K562 (cell line): ENCODE measurements around the gene CORO6. TPM values are rescaled to one million over a fixed set of nuclear protein-coding genes. Genes with fewer than 3 reads are reported as not detected.

Experiments used
- ATF7 ChIP-seq: fragments of 450-650 bp; IDR thresholded peaks from 2 replicates; pipeline ENCODE4 v1.7.1; 2014; ENCODE audit warnings: mild to moderate bottlenecking, moderate library complexity
- BRF2 ChIP-seq: IDR thresholded peaks from 3 replicates; pipeline ENCODE4 v1.6.1; 2011; ENCODE audit warnings: borderline replicate concordance, mild to moderate bottlenecking; ENCODE audit not compliant: insufficient read length, insufficient read depth
- EZH2 ChIP-seq: IDR thresholded peaks from 2 replicates; pipeline ENCODE4 v1.6.1; 2012; ENCODE audit warnings: low read depth, mild to moderate bottlenecking, inconsistent platforms, low read length, borderline replicate concordance
- FOXA1 ChIP-seq: fragments of 450-650 bp; IDR thresholded peaks from 2 replicates; pipeline ENCODE4 v1.6.1; 2016; ENCODE audit warnings: mild to moderate bottlenecking, borderline replicate concordance
- KAT8 ChIP-seq: fragments of 450-650 bp; IDR thresholded peaks from 2 replicates; pipeline ENCODE4 v1.6.1; 2016; ENCODE audit warnings: low read depth, mild to moderate bottlenecking
- REST ChIP-seq, 2 experiments: fragments of 450-650 bp; formaldehyde crosslinking in 1 of 2; IDR thresholded peaks; 2 replicates each; pipeline versions ENCODE4 v1.4.0 to v1.6.1; 2014 to 2020; ENCODE audit warnings: mild to moderate bottlenecking in 2 of 2, borderline replicate concordance in 1 of 2, low read depth in 1 of 2
- SMAD4 ChIP-seq: fragments of 250-450 bp; sonication (Bioruptor Pico); conservative IDR thresholded peaks from 2 replicates; pipeline ENCODE4 v1.8.0; 2021; ENCODE audit warnings: inconsistent platforms, mild to moderate bottlenecking, moderate library complexity
- TAF1 ChIP-seq: IDR thresholded peaks from 2 replicates; pipeline ENCODE4 v1.6.1; 2011; ENCODE audit warnings: mild to moderate bottlenecking, low read length, moderate library complexity; ENCODE audit not compliant: insufficient read depth, control insufficient read depth, severe bottlenecking; ENCODE audit errors: extremely low read depth
- polyA plus RNA-seq, 8 experiments: library from polyadenylated mRNA; depleted of rRNA in 4 of 8; stranded (reverse) in 5 of 8; unstranded in 3 of 8; fragments of >200 nt; fragmentation: Nextera tagmentation in 2 of 8; fragmentation: Illumina TruSeq in 1 of 8; extraction: Ambion mirVana in 2 of 8; extraction: Trizol in 1 of 8; gene quantifications; 2 replicates each; pipeline versions ENCODE4 v1.2.1 to v1.2.3, GENCODE V29; 2011 to 2014; ENCODE audit warnings: inconsistent platforms in 1 of 8, missing spikeins in 1 of 8
- total RNA-seq, 7 experiments: library from RNA; depleted of rRNA in 6 of 7; stranded (reverse); fragments of >200 nt in 6 of 7; fragmentation: Illumina TruSeq in 2 of 7; extraction: Trizol in 2 of 7; gene quantifications; 2 replicates each; pipeline versions ENCODE4 v1.2.1 to v1.2.3, GENCODE V29; 2011 to 2021; ENCODE audit warnings: low replicate concordance in 1 of 7

The CORO6 gene
- total and polyA plus RNA-seq, 9 of the 15 experiments (the other 6 are each of a cell fraction or from before 2014, with no cell fraction given): 0.04 to 11.9 (median 2.4) TPM

GRCh38 chr17:29620271-29620670, 2.4 kb downstream of the CORO6 start (continued):
- TF ChIP-seq FOXA1: no peak
- no peak for TF ChIP-seq SMAD4 (CRISPR knock-in tag)
- TF ChIP-seq REST (IDR thresholded peaks at IDR 0.05; ENCODE audit: borderline replicate concordance): no peak
- TF ChIP-seq REST (CRISPR knock-in tag; IDR thresholded peaks at IDR 0.05; ENCODE audit: low read depth): no peak
- peak; percentile 51; the same call in 1 of the 2 replicates for TF ChIP-seq ATF7
- TF ChIP-seq EZH2: no peak
- TF ChIP-seq KAT8: no peak
- no peak for TF ChIP-seq BRF2
- TF ChIP-seq TAF1: no peak
